Middle frontal gyrus (tissue), 1 donor: Measurements from ENCODE around the gene PADI3.

Experiments used
- DNase-seq: peaks from one replicate; pipeline ENCODE4 v3.0.0-alpha.2; 2015; ENCODE audit warnings: low spot score; ENCODE audit errors: extremely low spot score

PADI3 gene

DNA sequence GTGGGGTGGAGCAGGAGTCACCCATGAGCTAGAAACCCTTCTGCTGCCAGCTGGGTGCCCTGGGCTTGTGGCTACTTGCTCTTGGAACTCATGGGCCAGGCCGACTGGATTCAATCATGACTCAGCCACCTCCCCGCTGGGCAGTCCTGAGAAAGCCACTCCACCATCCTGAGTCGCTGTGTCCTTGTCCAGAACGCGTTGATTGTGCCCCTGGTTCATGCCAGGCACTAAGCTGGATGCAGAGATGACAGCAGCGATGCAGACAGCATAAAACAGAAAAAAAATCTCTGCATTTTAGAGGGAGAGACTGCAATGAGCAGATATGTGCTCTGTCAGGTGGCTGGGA is 33.4 kb upstream of the PADI3 start:
- no peak for DNase-seq

DNA sequence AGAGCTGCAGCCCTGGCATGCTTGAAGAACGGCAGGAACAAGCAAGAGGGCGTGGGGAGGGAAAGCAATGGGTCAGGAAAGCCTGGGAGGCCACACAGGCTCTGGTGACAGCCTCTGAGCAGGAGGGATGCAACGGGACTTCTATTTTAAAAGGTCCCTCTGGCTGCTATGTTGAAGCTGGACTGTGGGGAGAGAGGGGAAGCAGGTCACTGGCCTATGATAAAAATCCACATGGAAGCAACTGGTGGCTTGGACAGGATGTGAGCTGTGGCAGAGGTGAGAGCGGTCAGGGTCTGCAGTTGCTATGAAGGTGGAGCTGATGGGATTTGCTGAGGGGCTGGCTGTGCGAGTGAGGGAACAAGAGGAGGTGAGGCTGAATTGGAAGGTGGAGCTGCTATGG is 32.8 kb upstream of the PADI3 start:
- DNase-seq, result no peak

DNA sequence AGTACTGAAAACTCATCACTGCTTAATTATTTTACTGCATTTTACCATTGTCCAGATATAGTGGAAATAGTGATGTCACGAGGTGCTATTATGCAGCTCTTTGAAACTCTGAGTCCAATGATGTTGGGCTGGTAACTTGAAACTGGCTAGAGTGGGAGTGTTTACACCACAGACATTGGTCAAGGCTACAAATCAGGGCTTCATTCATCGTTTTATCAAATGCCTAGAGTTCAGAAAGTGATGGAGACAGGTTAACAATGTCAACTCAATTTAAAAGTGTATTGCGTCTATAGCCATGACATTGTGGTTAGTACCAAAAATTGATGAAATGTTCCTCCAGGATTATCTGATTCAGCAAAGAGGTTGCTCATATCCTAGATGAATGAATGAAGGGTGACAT is 31.3 kb upstream of the PADI3 start:
- no peak for DNase-seq

DNA sequence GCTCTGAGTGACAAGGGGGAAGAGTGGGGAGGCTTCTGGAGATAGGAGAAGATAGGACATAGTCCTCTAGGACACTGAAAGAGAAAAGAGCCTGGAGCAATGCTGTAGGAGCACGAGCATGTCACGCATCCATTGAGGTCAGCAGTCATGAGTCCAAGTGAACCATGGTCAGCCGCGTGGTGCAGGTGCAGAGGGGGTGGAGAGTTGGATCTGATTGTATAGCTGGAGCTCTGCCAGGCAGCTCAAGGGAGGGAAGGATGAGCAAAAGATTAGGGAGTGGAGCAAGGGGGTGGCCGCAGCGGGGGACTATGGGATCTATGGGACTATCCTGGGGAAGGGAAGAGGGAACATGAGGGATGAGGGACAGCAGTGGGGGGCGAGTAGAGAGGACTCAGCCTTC is 30.0 kb upstream of the PADI3 start:
- no peak for DNase-seq

DNA sequence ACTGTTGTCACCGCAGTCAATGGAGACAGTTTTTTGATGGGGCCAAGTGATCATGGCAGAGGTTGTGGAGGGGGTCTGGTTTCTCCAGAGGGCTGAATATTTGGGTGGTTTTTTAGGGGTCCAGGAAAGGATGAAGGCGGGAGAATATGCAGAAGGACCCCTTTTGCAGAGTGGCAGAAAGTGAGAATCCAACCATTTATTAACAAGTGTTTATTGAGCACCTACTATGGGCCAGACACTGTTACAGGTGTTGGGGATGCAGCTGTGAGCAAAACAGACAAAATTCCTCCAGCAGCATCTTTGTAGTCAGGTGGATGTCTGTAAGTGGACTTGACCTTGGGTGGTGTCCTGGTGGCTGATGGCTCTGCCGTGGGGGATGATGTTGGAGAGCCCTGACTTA is 28.6 kb upstream of the PADI3 start:
- DNase-seq, result no peak

DNA sequence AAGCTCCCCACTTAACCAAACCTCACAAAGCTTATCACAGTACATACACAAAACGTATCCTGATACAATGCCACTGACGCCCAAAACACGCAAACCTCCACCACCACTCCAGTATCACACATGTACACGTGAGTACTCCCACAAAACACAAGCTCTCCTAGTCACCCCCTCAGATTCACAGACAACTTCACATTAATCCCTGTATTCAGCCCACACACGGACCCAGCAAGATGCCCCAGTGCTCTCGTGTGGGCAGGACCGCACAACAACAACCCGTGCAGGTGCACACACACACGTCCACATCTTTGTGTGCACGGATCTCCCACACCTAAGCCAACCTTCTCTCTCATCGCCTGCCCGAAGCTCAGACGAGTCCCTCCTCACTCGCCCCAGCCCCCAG is 26.3 kb upstream of the PADI3 start:
- DNase-seq, result no peak

DNA sequence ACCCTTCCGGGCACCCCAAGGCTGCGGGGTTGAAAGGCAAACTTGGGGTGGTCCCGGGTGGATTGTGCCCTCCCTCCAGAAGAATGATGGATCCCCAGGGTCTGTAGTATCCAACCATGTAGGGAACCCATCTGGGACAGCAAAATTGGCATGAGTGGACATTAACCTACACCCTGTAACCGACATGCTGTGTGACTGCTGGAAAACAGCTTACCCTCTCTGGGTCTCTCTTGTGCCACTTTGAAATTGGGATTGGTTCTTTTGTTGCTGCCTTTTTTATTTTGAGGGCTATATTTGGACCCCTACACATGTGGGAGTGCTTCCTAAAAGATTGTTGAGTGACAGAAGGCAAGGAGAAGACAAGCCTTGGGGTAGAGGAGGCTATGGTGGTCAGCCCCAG is 24.5 kb upstream of the PADI3 start:
- no peak for DNase-seq

DNA sequence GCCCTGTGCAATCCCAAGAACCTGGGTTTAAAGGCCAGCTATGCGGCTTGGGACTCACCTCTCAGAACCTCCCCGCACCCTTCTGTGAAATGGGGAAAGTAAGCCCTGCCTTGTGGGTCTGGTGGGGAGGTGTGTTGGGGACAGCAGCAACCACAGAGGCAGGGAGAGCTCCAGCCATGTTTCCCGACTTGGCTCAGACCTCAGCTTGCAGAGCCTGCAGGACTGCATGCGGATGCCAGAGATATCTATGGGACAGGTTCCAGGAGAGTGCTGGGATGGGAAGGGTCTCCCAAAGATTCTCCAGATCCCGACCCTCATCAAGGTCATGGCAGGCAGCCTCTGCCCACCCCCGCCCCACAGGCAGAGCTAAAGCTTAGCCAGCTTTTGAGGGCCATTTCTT is 23.8 kb upstream of the PADI3 start:
- DNase-seq, result no peak

DNA sequence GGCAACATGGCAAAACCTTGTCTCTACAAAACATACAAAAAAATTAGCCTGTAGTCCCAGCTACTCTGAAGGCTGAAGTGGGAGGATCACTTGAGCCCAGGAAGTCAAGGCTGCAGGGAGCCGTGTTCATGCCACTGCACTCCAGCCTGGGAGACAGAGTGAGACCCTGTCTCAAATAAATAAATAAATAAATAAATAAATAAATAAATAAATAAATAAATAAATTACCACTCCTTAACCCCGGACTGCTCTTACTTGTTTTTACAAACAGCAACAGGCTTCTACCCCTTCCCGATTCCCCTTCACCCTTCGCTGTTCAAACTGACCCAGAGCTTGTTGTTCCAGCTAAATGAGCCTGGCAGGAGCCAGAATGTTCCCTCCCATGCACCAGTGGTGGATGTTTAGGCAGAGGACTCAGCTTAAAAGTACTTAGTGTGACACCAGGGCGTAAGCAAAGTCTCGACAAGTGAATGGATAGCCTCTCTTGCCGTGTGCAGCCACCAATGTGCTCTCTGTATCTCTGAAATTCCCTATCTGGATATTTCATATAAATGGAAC is 21.5 kb upstream of the PADI3 start:
- DNase-seq, result no peak

DNA sequence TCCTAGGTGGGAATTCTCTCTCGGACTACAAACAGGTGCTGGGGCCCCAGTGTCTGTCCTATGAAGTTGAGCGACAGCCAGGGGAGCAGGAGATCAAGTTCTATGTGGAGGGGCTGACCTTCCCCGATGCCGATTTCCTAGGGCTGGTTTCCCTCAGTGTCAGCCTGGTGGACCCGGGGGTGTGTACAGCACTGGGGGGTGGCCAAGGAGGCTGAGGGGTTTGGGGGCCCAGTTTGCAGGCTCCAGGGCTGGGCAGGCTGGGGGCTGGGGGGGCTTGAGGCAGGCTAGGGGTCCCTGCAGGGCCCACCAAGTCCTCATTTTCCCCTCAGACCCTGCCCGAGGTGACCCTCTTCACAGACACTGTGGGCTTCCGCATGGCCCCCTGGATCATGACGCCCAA is 20.3 kb upstream of the PADI3 start:
- no peak for DNase-seq

DNA sequence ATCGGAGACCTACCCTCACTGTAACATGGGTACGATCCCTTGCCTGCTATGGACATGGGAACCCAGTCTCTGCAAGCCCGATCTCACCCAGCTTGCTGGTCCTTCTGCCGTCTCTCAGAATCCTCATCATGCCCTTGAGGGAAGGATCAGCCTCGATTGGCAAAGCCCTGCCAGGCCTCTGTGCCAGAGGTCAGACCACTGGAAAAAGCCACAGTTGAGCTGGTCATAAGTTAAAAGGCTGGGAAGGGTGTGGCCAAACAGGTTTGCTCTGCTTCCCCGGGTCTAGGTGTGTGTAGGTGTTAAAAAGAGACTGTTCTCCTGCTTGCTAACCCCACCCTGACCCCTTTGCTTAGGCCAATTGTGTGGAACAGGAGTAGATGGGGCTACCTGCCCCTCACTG is 19.5 kb upstream of the PADI3 start:
- DNase-seq, result no peak

DNA sequence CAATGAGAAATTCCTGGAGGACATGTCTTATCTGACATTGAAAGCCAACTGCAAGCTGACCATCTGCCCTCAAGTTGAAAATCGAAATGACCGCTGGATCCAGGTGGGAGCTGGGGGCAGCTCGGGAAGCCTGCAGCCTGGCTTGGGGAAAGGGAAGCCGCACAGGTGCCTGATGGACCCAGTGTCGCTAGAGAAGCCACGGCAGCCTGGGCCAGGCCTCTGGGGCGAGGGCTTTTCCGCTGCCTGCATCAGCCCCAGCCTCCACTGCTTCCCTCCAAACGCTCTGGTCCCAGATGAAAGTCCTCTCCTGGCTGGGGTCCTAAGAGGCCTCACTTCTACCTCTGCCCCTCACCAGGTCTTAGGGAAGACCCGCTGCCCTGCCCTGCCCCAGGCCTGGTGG is 18.8 kb upstream of the PADI3 start:
- DNase-seq, result no peak

DNA sequence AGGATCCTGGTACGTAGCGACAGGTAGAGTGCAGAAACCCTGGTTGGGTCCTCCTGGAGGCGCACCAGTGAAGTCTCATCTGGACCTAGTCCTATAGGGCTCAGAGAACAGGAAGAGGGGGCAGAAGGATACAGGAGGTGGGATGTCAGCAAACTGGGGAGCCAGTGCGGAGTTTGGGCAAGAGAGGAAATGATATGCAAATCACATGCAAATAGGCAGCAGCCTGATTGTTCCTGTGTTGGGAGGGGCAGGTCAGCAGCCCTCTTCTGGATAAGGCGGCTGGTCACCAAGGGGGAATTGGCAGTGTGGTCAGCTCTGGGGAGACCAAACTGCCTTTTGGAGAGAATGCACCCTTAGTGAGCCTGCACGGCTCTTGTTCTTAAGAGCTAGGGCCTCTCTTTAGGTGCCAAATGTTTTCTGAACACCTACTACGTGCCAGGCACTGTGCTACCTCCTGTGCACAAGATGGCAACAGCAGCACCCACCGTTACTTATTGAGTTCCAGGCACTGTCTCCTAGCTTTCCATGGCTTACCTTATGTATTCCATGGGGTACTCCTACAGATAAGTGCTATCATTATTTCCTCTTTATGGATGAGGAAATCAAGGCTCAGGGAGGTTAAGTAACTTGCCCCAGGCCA is 18.1 kb upstream of the PADI3 start:
- DNase-seq, result no peak

DNA sequence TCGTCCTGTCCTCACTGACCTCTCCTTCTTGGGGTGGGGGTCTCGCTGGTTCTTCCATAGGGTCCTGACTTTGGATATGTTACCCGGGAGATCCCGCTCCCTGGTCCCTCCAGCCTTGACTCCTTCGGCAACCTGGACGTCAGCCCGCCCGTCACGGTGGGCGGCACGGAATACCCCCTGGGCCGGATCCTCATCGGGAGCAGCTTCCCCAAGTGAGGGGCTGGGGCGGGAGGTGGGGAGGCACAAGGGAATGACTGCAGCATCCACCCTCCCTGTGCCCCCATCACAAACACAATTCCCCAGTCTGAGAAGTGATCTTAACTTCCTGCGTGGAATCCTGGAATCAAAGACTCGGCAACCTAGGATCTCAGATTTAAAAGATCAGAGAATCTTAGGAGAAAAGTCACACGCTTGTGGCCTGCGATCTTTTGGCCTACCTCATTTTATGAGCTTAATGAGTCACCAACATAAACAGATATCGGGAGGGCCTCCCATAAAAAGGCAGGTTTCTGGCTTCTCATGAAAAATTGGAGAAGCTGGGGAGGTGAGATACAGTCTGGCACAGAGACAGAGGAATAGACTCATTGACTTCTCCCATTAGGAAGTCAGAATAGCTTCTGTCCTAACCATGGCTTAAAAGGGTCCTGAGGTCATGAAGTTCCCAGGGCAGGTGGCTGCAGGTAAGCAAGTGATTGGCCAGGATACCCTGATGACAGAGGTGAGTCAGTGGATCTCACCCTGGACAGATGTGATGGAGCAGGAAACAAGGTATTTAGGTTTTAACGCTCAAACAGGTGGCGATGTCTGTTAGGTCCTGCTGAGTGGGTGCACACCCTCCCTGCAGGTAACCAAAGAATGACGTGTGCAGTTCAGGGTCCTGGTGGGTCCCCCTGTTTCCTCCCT is 15.9 kb upstream of the PADI3 start:
- DNase-seq, result no peak

DNA sequence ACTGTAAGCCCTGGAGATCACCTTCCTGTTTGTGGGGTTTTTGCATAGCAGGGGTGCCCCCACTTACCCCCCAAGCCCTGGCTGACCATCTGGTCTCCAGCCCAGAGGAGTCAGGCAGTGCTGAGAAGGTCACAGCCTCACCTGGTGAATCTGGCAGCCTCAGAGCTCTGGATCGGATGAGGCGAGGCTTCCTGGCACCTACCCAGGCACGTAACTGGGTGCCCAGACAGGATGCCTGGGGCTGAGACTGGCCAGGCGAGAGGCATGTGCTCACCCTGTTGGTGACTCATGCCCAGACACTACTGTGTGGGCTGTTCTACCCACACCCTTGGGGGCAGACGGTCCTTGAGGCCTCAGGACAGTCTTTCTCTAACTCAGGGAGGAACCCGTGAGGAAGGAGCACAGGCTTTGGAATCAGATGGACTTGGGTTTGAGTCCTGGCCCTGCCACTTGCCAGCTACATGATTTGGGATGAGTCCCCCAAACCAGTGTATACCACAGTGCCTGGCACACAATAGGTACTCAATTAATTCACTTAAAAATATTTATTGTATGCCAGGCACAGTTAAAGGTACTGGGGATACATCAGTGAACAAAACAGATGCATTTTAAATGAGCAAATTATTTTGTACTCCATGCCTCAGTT is 15.1 kb upstream of the PADI3 start:
- no peak for DNase-seq

DNA sequence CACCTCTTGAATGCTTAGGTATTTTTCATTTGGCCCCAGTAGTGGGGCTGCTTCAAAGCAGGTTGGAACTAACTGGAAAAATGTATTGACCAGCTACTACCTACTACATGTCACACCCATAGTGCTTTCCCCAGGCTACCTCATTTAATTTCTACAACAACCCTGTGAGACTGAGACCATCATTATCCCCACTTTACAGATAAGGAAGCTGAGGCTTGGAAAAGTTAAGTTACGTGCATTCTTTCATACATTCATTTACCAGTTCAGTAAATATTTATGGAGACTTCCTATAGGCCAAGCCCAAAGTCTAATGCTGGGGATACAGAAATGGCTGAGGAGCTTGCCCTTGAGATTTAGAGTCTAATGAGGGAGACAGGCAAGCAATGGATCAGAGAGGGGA is 14.5 kb upstream of the PADI3 start:
- no peak for DNase-seq

DNA sequence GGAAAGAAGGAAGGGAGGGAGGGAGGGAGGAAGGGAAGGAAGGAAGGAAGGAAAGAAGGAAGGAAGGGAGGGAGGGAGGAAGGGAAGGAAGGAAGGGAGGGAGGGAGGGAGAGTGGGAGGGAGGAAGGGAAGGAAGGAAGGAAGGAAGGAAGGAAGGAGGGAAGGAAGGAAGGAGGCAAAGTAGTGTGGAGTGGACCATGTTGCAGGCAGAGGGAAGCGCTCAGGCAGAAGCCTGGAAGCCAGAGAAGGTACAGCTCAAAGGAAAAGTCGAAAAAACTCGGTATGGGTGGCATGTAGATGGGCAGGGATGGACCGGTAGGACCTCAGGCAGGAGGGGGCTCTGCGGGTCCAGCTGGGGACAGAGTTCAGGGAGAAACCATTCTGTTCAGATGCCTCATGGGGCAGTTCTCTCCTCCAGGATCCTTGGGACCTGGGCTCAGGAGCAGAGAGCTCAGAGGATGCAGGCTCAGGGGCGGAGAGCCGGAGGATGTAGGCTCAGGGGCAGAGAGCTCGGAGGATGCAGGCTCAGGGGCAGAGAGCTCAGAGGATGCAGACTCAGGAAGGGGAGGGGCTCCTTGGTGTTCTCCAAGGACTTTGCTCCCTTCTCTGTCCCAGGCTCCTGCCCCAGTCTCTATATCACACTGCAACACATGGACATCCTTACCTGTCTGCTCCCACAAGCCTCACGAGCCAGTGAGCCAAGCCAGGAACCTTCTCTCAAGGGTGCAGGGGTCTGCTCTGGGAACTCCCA is 13.6 kb upstream of the PADI3 start:
- no peak for DNase-seq

DNA sequence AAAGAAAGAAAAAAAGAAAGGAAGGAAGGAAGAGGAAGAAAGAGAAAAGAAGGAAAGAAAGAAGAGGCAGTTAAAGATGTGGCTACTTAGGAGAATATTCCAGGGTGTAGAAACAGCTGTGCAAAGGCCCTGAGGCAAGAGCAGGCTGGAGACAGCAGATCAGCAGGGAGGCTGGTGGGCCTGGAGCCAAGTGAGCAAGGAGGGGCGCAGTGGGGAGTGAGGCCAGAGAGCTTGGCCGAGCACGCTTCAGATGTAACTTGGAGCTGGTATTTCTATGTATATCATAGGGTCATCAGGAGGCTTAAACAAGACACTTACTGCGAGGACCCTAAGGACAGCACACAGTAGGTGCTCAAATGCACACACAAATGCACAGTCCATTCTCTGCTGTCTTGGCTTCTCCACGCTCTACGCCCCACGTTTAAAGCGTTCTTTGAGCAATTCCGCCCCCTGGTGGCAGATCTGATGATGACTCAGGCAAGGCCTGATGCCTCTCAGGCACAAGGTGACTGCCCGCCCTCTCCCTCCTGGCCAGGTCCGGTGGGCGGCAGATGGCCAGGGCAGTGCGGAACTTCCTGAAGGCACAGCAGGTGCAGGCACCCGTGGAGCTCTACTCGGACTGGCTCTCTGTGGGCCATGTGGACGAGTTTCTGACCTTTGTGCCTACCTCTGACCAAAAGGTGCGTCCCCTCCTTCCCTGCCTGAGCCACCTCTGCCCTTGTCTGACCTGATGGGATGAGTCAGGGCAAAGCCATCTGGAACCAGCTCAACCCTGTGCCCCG is 11.9 kb upstream of the PADI3 start:
- peak; percentile 57 for DNase-seq

DNA sequence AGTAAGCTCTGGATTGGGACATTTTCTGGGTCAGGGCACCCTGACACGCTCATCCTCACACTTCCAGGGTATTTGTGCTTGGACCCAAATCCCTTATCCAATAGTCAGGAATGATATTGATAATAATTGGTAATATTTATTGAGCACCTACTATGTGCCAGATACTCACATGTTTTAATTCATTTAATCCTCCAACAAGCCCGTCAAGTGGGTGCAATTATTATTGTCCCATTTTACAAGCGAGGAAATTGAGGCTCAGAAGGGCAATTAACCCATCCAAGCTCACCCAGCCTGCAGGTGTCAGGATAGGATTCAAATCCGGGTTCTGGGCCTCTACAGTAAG is 11.4 kb upstream of the PADI3 start:
- no peak for DNase-seq

DNA sequence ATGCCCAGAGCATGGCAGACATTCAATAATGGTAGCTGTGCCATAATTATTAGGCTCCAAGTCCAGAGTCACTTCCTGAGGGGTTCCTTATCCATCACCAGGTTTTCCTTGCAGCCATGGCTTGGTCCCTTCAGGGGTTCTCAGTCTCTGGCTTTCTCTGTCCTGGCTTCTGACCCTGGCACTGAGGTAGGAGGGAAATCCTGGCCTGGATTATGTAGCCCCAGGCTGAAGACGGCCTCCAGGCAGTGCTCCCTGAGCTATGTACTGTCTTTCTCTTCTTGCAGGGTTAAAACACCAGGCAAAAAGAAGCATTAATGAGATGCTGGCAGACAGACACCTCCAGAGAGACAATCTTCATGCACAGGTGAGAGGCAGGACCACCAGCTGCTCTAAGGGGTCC is 9.5 kb upstream of the PADI3 start:
- no peak for DNase-seq
